Measurements from ENCODE around the gene DPH7. TPM values are rescaled to one million over a fixed set of nuclear protein-coding genes. Genes with fewer than 3 reads are reported as not detected.

Gene DPH7
- total RNA-seq, 1 experiment from 2014 or later: 58.4 TPM

GRCh38 chr9:137619240-137620047 is 40.7 kb upstream of the DPH7 start:
- Histone ChIP-seq H3K4me1 (0 out of 2 replicates have a peak, but pooled peaks cover 4% of the 10 kb centered on the region), H3K36me3 (ENCODE audit: control insufficient read depth, insufficient read depth, low read length) (peaks cover 3% of the 10 kb centered on the region), H3K27me3 (replicated peaks; ENCODE audit: control insufficient read depth, insufficient read depth, low read length) (no peaks in the 10 kb centered on the region), H3K9me3 (no peaks in the 10 kb centered on the region), H3K4me3 (ENCODE audit: low read depth, low read length) (peak overlapping the region; percentile 68)
- H3K4me3 Mint-ChIP-seq (ENCODE audit: unreplicated experiment): peak overlapping the region; percentile 88
- H3K9me3 Mint-ChIP-seq (ENCODE audit: unreplicated experiment): no peaks in the 10 kb centered on the region
- peak overlapping the region; percentile 92 for H3K27ac Mint-ChIP-seq (ENCODE audit: unreplicated experiment)
- no TSS peak for BruUV-seq (replicated peaks)
- CTCF ChIA-PET: interaction anchor here (0.6 to 0.9 kb wide), 2 partner anchors 39 to 41 kb away, joined by 3 read pairs; no protein-coding TSS in a partner anchor
- no peaks in the 10 kb centered on the region for H3K27me3 Mint-ChIP-seq (ENCODE audit: insufficient read depth, unreplicated experiment)
- DNase-seq: peak in 1 of 2 experiments; percentile 49
- POLR2A ChIA-PET: interaction anchor here (0.6 to 1.2 kb wide), 3 partner anchors 14 to 29 kb away, joined by 3 to 7 read pairs (median 4); partner anchors contain the start of gene ARRDC1
- H3K4me1 Mint-ChIP-seq (ENCODE audit: low read depth, unreplicated experiment): peaks cover 18% of the 10 kb centered on the region
- H3K36me3 Mint-ChIP-seq (ENCODE audit: insufficient read depth, unreplicated experiment): peaks cover 65% of the 10 kb centered on the region
- TF ChIP-seq CTCF (IDR thresholded peaks at IDR 0.05; ENCODE audit: insufficient read depth in 1 of 2, low read depth in 1 of 2, low read length in 1 of 2, severe bottlenecking in 1 of 2, unreplicated experiment in 1 of 2): no peak
- intact Hi-C loops (cut with micrococcal nuclease; ENCODE audit: unreplicated experiment): no loop called here

- no peaks in the 10 kb centered on the region for H3K27me3 Mint-ChIP-seq (ENCODE audit: insufficient read depth, unreplicated experiment)
- Histone ChIP-seq H3K4me3 (ENCODE audit: low read depth, low read length) (peak within 1 kb of the TSS; percentile 72), H3K36me3 (ENCODE audit: control insufficient read depth, insufficient read depth, low read length) (peaks cover 3% of the 10 kb centered on the region), H3K4me1 (peaks cover 6% of the 10 kb centered on the region; the same call in 1 of the 2 replicates), H3K27me3 (replicated peaks; ENCODE audit: control insufficient read depth, insufficient read depth, low read length) (no peaks in the 10 kb centered on the region), H3K9me3 (no peaks in the 10 kb centered on the region)
- peaks cover 65% of the 10 kb centered on the region for H3K36me3 Mint-ChIP-seq (ENCODE audit: insufficient read depth, unreplicated experiment)
- no peak for TF ChIP-seq CTCF (IDR thresholded peaks at IDR 0.05; ENCODE audit: insufficient read depth in 1 of 2, low read depth in 1 of 2, low read length in 1 of 2, severe bottlenecking in 1 of 2, unreplicated experiment in 1 of 2)
- CTCF ChIA-PET: interaction anchor here (0.6 to 0.9 kb wide), 2 partner anchors 38 to 40 kb away, joined by 3 read pairs; no protein-coding TSS in a partner anchor
- H3K9me3 Mint-ChIP-seq (ENCODE audit: unreplicated experiment): no peaks in the 10 kb centered on the region
- H3K4me3 Mint-ChIP-seq (ENCODE audit: unreplicated experiment): peak within 1 kb of the TSS; percentile 88
- DNase-seq: peak; percentile 82 to 94
- BruUV-seq (replicated peaks): TSS peak; percentile 72
- intact Hi-C loops (cut with micrococcal nuclease; ENCODE audit: unreplicated experiment): no loop called here
- H3K27ac Mint-ChIP-seq (ENCODE audit: unreplicated experiment): peak within 1 kb of the TSS; percentile 92
- peaks cover 18% of the 10 kb centered on the region for H3K4me1 Mint-ChIP-seq (ENCODE audit: low read depth, unreplicated experiment)
- POLR2A ChIA-PET: interaction anchor here (0.9 to 1.2 kb wide), 2 partner anchors 13 to 28 kb away, joined by 3 to 7 read pairs; partner anchors contain the start of gene ARRDC1
These were observed 39.7 kb upstream of the DPH7 start, which contains the start of gene EHMT1 for GRCh38 chr9:137618105-137619067. TSS of gene EHMT1 (plus strand) at chr9:137619005. CDS start at chr9:137619029, 24 bp downstream.
